GM18526 (cell line): ENCODE measurements around the gene CAT.

Experiments used
- POLR2A ChIP-seq: IDR thresholded peaks from 3 replicates; pipeline ENCODE4 v1.6.1; 2011; ENCODE audit not compliant: insufficient read length; ENCODE audit errors: extremely low read depth

Gene CAT

GRCh38 chr11:34416766-34417165, 22.0 kb upstream of the CAT start:
- no peak for TF ChIP-seq POLR2A

GRCh38 chr11:34417202-34417601, 21.5 kb upstream of the CAT start:
- no peak for TF ChIP-seq POLR2A

GRCh38 chr11:34419158-34419557, 19.6 kb upstream of the CAT start:
- TF ChIP-seq POLR2A: no peak

GRCh38 chr11:34423300-34423699, 15.4 kb upstream of the CAT start:
- no peak for TF ChIP-seq POLR2A

GRCh38 chr11:34425360-34425759, 13.4 kb upstream of the CAT start:
- TF ChIP-seq POLR2A: no peak

- TF ChIP-seq POLR2A: no peak
These were observed 12.9 kb upstream of the CAT start for GRCh38 chr11:34425867-34426266.

- no peak for TF ChIP-seq POLR2A
These were observed 12.0 kb upstream of the CAT start for GRCh38 chr11:34426766-34427185.

GRCh38 chr11:34427186-34427805, 11.4 kb upstream of the CAT start:
- no peak for TF ChIP-seq POLR2A

- no peak for TF ChIP-seq POLR2A
These were observed 6.8 kb upstream of the CAT start for GRCh38 chr11:34431979-34432378.

- TF ChIP-seq POLR2A: no peak
These were observed 5.9 kb upstream of the CAT start for GRCh38 chr11:34432822-34433221.

- no peak for TF ChIP-seq POLR2A
These were observed 4.8 kb upstream of the CAT start for GRCh38 chr11:34433899-34434298.

- no peak for TF ChIP-seq POLR2A
These were observed 1.3 kb upstream of the CAT start for GRCh38 chr11:34437224-34438125.

GRCh38 chr11:34439610-34440198, 970 bp downstream of the CAT start:
- TF ChIP-seq POLR2A: no peak

- TF ChIP-seq POLR2A: no peak
These were observed 3.1 kb downstream of the CAT start for GRCh38 chr11:34441814-34442213.

GRCh38 chr11:34443136-34443535, 4.4 kb downstream of the CAT start:
- no peak for TF ChIP-seq POLR2A

- TF ChIP-seq POLR2A: no peak
These were observed 5.7 kb downstream of the CAT start for GRCh38 chr11:34444428-34444827.
